Measurements from ENCODE around the gene ACSF3. TPM values are rescaled to one million over a fixed set of nuclear protein-coding genes. Genes with fewer than 3 reads are reported as not detected.

ACSF3 gene
- total RNA-seq, 2 experiments from 2014 or later = 57.3 to 62.0 TPM

GRCh38 chr16:89146211-89147005 is 52.8 kb downstream of the ACSF3 start:
- H3K4me3 Mint-ChIP-seq = no peak overlapping the region
- no peak for DNase-seq
- ChIA-PET POLR2A (no interaction called here), CTCF (no interaction called here)
- peaks cover 54% of the 10 kb centered on the region for H3K36me3 Mint-ChIP-seq (ENCODE audit: low read depth)
- H3K9me3 Mint-ChIP-seq = peaks cover 15% of the 10 kb centered on the region
- no peak overlapping the region for H3K27ac Mint-ChIP-seq
- H3K4me1 Mint-ChIP-seq = no peaks in the 10 kb centered on the region
- H3K27me3 Mint-ChIP-seq = no peaks in the 10 kb centered on the region

DNA sequence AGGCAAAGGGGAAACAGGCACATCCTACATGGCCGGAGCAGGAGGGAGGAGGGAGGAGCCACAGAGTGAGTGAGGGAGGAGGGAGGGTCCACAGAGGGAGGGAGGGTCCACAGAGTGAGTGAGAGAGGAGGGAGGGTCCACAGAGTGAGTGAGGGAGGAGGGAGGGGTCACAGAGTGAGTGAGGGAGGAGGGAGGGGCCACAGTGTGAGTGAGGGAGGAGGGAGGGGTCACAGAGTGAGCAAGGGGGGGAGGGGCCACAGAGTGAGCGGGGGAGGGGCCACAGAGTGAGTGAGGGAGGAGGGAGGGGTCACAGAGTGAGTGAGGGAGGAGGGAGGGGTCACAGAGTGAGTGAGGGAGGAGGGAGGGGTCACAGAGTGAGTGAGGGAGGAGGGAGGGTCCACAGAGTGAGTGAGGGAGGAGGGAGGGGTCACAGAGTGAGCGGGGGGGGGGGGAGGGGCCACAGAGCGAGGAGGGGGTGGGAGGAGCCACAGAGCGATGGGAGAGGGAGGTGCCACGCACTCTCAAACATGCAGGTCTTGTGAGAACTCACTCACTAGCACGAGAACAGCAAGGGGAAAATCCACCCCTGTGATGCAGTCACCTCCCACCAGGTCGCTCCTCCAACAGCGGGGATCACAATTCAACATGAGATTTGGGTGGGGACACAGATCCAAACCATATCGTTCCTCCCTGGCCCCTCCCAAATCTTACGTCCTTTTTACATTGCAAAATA is 53.6 kb downstream of the ACSF3 start:
- peaks cover 15% of the 10 kb centered on the region for H3K9me3 Mint-ChIP-seq
- H3K27ac Mint-ChIP-seq = no peak overlapping the region
- no peaks in the 10 kb centered on the region for H3K27me3 Mint-ChIP-seq
- CTCF ChIA-PET = no interaction called here
- H3K4me3 Mint-ChIP-seq = no peak overlapping the region
- no peak for DNase-seq
- H3K4me1 Mint-ChIP-seq = no peaks in the 10 kb centered on the region
- H3K36me3 Mint-ChIP-seq (ENCODE audit: low read depth) = peaks cover 57% of the 10 kb centered on the region
- POLR2A ChIA-PET = no interaction called here

- Mint-ChIP-seq H3K27me3 (no peaks in the 10 kb centered on the region), H3K9me3 (peaks cover 15% of the 10 kb centered on the region), H3K4me1 (peaks cover 2% of the 10 kb centered on the region), H3K4me3 (no peak overlapping the region), H3K27ac (no peak overlapping the region), H3K36me3 (ENCODE audit: low read depth) (peaks cover 53% of the 10 kb centered on the region)
- ChIA-PET POLR2A (no interaction called here), CTCF (interaction anchor here (2.2 kb wide), 1 partner anchor 18 kb away, joined by 6 read pairs; no protein-coding TSS in a partner anchor)
- no peak for DNase-seq
Measured at GRCh38 chr16:89149386-89149785, 55.7 kb downstream of the ACSF3 start.

DNA sequence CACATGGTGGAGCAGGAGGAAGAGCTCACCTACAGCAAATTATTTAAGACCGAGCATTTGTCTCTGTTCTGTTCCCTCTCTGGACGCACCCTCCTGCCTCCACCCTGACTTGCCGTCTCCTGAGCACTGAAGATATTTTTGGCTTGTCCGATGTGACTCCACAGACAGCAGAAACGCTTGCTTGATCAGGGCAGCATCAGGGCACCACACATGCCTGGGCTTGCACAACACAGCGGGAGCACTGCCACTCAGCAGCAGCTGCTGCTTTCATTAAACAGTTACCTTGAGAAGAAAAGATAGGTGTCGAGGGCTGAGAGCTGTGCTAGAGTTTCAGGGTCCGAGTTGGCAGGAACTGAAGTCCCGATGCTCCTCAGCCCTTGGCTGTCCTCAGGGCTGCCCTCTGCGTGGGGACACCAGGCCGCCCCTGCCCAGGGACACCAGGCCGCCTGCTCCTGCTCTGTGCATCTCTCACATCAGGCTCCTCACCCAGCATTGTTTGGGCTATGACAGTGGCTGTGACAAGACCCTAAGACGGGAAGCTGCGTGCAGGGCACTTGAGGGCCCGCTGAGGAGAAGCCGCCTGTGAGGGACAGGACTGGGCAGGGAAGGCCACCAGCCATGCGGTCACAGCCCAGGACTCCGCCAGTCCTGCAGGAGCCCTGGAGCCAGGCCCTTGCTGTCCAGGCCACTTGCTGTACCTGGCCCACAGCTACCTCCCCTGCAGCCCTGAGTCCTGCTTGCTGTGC is 56.6 kb downstream of the ACSF3 start:
- Mint-ChIP-seq H3K36me3 (ENCODE audit: low read depth) (peaks cover 53% of the 10 kb centered on the region), H3K4me1 (peaks cover 2% of the 10 kb centered on the region), H3K27ac (no peak overlapping the region), H3K4me3 (no peak overlapping the region), H3K9me3 (peaks cover 15% of the 10 kb centered on the region), H3K27me3 (no peaks in the 10 kb centered on the region)
- POLR2A ChIA-PET = no interaction called here
- CTCF ChIA-PET = interaction anchor here (0.6 to 2.2 kb wide), 2 partner anchors 17 to 512 kb away, joined by 3 to 6 read pairs; no protein-coding TSS in a partner anchor
- DNase-seq = no peak

- Mint-ChIP-seq H3K27me3 (no peaks in the 10 kb centered on the region), H3K4me3 (no peak overlapping the region), H3K9me3 (peaks cover 15% of the 10 kb centered on the region), H3K4me1 (peaks cover 2% of the 10 kb centered on the region), H3K27ac (no peak overlapping the region), H3K36me3 (ENCODE audit: low read depth) (peaks cover 50% of the 10 kb centered on the region)
- DNase-seq = no peak
- ChIA-PET POLR2A (no interaction called here), CTCF (no interaction called here)
Measured at GRCh38 chr16:89150981-89151380, 57.3 kb downstream of the ACSF3 start.

DNA sequence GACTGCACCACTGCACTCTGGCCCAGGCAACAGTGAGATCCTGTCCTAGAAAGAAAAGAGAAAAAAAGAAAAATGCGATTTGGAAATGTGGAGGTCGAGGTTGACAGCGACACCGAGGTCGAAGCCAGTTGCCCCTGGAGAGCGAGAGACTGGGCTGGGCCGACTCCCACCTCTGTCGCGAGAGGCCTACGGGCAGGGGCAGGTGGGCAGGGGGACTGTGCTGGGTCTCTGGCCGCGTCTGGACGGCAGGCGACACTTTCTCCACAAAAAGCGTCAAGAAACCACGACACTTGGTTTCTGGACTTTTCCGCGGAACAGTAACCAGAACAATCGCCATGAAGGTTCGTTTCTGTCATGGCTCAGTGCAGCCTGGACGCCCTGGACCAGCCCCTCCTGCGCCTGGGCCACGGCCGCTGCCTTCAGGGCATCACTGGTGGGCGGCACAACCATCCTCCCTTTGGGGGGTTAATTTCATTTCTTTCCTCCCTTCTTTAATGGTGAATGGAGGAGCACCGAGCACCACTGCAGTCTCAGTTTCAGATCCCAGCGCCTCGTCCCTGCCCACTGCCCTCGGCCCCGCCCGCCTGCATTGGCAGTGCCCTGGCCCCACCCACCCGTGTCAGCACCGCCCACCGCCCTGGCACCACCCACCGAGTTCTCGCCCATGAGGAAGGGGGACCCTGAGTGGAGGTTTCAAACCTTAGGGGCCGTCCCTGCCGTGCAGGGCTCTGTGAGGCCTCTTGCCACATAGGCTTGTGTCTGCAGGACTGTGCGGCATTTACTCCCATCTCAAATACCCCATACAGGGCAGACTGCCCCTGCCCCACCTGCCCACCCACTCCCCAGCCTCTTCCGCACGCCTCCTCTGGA is 59.4 kb downstream of the ACSF3 start:
- no peak for DNase-seq
- Mint-ChIP-seq H3K9me3 (peaks cover 19% of the 10 kb centered on the region), H3K4me1 (peaks cover 2% of the 10 kb centered on the region), H3K27ac (no peak overlapping the region), H3K27me3 (no peaks in the 10 kb centered on the region), H3K4me3 (no peak overlapping the region), H3K36me3 (ENCODE audit: low read depth) (peaks cover 34% of the 10 kb centered on the region)
- POLR2A ChIA-PET = no interaction called here
- CTCF ChIA-PET = no interaction called here

DNA sequence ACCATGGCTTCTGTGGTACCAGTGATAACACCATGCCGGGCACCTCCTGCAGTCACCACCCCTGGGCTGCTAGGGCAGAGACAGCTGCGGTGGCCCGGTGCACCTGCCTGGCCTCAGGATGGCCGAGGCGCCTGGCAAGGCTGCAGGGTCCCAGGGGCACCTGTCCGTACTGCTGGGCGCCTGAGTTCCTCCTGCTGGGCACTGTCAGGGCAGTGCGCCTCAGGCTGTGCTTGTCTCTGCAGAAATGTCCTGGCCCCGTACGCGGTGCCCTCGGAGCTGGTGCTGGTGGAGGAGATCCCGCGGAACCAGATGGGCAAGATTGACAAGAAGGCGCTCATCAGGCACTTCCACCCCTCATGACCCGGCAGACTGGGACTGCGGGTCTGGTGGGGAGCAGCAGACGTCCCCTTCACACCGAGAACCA is 60.2 kb downstream of the ACSF3 start:
- H3K4me3 Mint-ChIP-seq = no peak overlapping the region
- H3K9me3 Mint-ChIP-seq = peaks cover 22% of the 10 kb centered on the region
- CTCF ChIA-PET = interaction anchor here (1.3 kb wide), 1 partner anchor 411 kb away, joined by 3 read pairs; no protein-coding TSS in a partner anchor
- peaks cover 2% of the 10 kb centered on the region for H3K4me1 Mint-ChIP-seq
- H3K36me3 Mint-ChIP-seq (ENCODE audit: low read depth) = peaks cover 28% of the 10 kb centered on the region
- DNase-seq = no peak
- H3K27ac Mint-ChIP-seq = no peak overlapping the region
- POLR2A ChIA-PET = no interaction called here
- H3K27me3 Mint-ChIP-seq = no peaks in the 10 kb centered on the region

DNA sequence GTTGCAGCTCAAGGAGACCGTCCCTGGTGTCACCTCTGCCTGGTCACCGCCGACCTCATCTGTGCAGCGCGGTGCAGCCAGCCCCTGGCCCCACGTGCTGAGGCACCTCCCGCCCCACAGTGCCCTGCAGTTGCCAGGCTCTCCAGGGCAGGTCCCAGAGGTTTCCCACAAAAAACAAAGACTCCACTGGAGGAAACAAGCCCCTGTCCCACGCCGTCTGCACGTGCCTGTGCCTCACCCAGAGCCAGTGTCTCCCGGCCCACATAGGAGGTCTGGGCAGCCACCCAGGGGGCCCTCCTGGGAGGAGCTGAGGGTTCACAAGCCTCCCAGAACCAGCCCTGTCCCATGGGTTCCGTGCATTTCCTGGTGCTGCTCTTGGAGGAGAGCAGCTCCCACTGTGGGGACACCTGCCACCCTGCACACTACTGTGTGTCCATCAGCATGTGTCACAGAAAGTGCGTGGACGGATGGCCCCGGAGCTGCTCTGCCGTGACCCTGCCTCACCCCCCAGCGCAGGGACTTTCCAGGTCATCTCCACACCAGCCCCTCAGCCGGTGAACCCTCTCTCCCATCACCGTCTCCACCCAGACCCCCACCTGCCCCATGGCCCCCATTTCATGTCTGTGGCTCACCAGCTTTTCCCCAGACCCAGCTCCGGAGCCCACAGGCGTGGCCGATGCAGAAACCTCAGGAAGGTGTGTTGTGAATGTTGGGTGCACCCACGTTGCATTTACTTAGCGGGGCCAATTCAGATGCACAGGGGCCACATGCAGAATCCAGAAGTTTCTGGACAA is 60.9 kb downstream of the ACSF3 start:
- peak overlapping the region; percentile 60 for H3K27ac Mint-ChIP-seq
- peaks cover 17% of the 10 kb centered on the region for H3K9me3 Mint-ChIP-seq
- POLR2A ChIA-PET = no interaction called here
- H3K36me3 Mint-ChIP-seq (ENCODE audit: low read depth) = peaks cover 20% of the 10 kb centered on the region
- H3K27me3 Mint-ChIP-seq = no peaks in the 10 kb centered on the region
- H3K4me3 Mint-ChIP-seq = no peak overlapping the region
- peaks cover 2% of the 10 kb centered on the region for H3K4me1 Mint-ChIP-seq
- DNase-seq = no peak
- CTCF ChIA-PET = interaction anchor here (1.3 to 2.5 kb wide), 2 partner anchors 13 to 412 kb away, joined by 3 to 10 read pairs; no protein-coding TSS in a partner anchor

DNA sequence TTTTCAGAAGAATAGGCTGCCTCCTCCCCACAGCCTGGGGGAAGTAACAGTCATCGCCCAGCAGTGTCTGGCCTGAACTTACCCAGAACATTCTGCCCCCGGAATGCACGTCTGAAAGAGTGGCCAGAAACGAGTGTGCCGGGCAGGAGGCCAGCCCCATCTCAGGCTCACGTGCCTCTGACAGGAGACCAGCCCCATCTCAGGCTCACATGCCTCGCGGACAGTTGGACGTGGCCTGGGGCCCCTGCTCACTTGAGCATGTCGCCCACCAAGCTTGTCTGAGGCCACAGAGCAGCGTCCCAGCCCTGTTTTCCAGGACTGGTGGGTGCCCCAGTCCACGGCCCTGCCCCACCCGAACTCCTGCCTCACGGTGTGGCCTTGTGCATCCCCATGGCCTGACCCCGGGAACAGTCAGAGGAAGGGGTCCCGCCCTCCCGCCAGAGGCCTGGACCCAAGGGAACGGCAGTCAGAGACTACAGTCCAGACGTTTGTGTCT is 61.6 kb downstream of the ACSF3 start:
- H3K4me1 Mint-ChIP-seq = peaks cover 2% of the 10 kb centered on the region
- H3K4me3 Mint-ChIP-seq = no peak overlapping the region
- no peak for DNase-seq
- H3K27me3 Mint-ChIP-seq = no peaks in the 10 kb centered on the region
- peaks cover 14% of the 10 kb centered on the region for H3K36me3 Mint-ChIP-seq (ENCODE audit: low read depth)
- CTCF ChIA-PET = interaction anchor here (1.3 to 2.5 kb wide), 2 partner anchors 12 to 412 kb away, joined by 3 to 10 read pairs; no protein-coding TSS in a partner anchor
- no peak overlapping the region for H3K27ac Mint-ChIP-seq
- POLR2A ChIA-PET = interaction anchor here (0.5 kb wide), 1 partner anchor 8 kb away, joined by 3 read pairs; no protein-coding TSS in a partner anchor
- H3K9me3 Mint-ChIP-seq = peaks cover 17% of the 10 kb centered on the region

- peak overlapping the region; percentile 46 for H3K27ac Mint-ChIP-seq
- ChIA-PET CTCF (interaction anchor here (2.5 kb wide), 1 partner anchor 11 kb away, joined by 10 read pairs; no protein-coding TSS in a partner anchor), POLR2A (interaction anchor here (0.5 kb wide), 1 partner anchor 8 kb away, joined by 3 read pairs; no protein-coding TSS in a partner anchor)
- peaks cover 17% of the 10 kb centered on the region for H3K9me3 Mint-ChIP-seq
- DNase-seq = no peak
- peaks cover 6% of the 10 kb centered on the region for H3K36me3 Mint-ChIP-seq (ENCODE audit: low read depth)
- peaks cover 2% of the 10 kb centered on the region for H3K4me1 Mint-ChIP-seq
- H3K4me3 Mint-ChIP-seq = no peak overlapping the region
- no peaks in the 10 kb centered on the region for H3K27me3 Mint-ChIP-seq
Measured at GRCh38 chr16:89155851-89156739, 62.4 kb downstream of the ACSF3 start.

Measured in activated CD4-positive, alpha-beta T cell treated with anti-CD3 and anti-CD28 coated beads, Interleukin-2, amount 10 ng/mL, durations not matched to agents 7 days and 5 days (primary cell).